MM.1S (cell line): Measurements from ENCODE around the gene SSX5.
"Not testable (repeated sequence)": the region's sequence is repeated elsewhere in the genome, so short reads cannot be mapped to it uniquely, and the experiment has no call there.

ENCODE experiments used
- DNase-seq: peaks from one replicate; pipeline ENCODE4 v3.0.0-alpha.2; 2015
- H2AFZ ChIP-seq: fragments of 300-600 bp; sonication (generic); 2 replicates; pipeline ENCODE4 v1.6.0; 2016; ENCODE audit warnings: antibody characterized with exemption, low read length
- H3F3A ChIP-seq: fragments of 300-600 bp; sonication (generic); 2 replicates; pipeline ENCODE4 v1.6.1; 2016; ENCODE audit warnings: mild to moderate bottlenecking, antibody characterized with exemption, low read length, moderate library complexity, mixed read lengths; ENCODE audit not compliant: insufficient read depth
- H3K27ac ChIP-seq: fragments of 300-600 bp; sonication (generic); 2 replicates; pipeline ENCODE4 v1.5.1; 2016; ENCODE audit warnings: mild to moderate bottlenecking, low read length
- H3K27me3 ChIP-seq: fragments of 300-600 bp; sonication (generic); replicated peaks from 2 replicates; pipeline ENCODE4 v1.6.0; 2016; ENCODE audit warnings: low read length; ENCODE audit not compliant: insufficient read depth
- H3K36me3 ChIP-seq: fragments of 300-600 bp; sonication (generic); replicated peaks from 2 replicates; pipeline ENCODE4 v1.6.1; 2016; ENCODE audit warnings: mild to moderate bottlenecking, low read length, mixed read lengths; ENCODE audit not compliant: insufficient read depth
- H3K4me1 ChIP-seq: fragments of 300-600 bp; sonication (generic); 2 replicates; pipeline ENCODE4 v1.6.1; 2016; ENCODE audit warnings: low read length, mixed read lengths
- H3K4me2 ChIP-seq: fragments of 300-600 bp; sonication (generic); 2 replicates; pipeline ENCODE4 v1.6.0; 2016; ENCODE audit warnings: low read depth, low read length
- H3K4me3 ChIP-seq: fragments of 300-600 bp; sonication (generic); 2 replicates; pipeline ENCODE4 v1.5.1; 2016; ENCODE audit warnings: low read length, mixed read lengths
- H3K79me2 ChIP-seq: fragments of 300-600 bp; sonication (generic); 2 replicates; pipeline ENCODE4 v1.6.1; 2016; ENCODE audit warnings: mixed run types, low read length, mixed read lengths
- H3K9ac ChIP-seq: fragments of 300-600 bp; sonication (generic); 2 replicates; pipeline ENCODE4 v1.6.1; 2016; ENCODE audit warnings: low read length, mixed read lengths
- H3K9me2 ChIP-seq: fragments of 300-600 bp; sonication (generic); replicated peaks from 2 replicates; pipeline ENCODE4 v1.6.1; 2016; ENCODE audit warnings: mild to moderate bottlenecking, low read length, mixed read lengths; ENCODE audit not compliant: insufficient read depth
- H3K9me3 ChIP-seq: fragments of 300-600 bp; sonication (generic); replicated peaks from 2 replicates; pipeline ENCODE4 v1.6.1; 2016; ENCODE audit warnings: mild to moderate bottlenecking, low read length, mixed read lengths; ENCODE audit not compliant: insufficient read depth
- H4K20me1 ChIP-seq: fragments of 300-600 bp; sonication (generic); 2 replicates; pipeline ENCODE4 v1.6.1; 2016; ENCODE audit warnings: mild to moderate bottlenecking, low read length, moderate library complexity, mixed read lengths; ENCODE audit not compliant: insufficient read depth
- CTCF ChIP-seq: fragments of 300-600 bp; sonication (generic); IDR thresholded peaks from 2 replicates; pipeline ENCODE4 v1.5.1; 2016; ENCODE audit warnings: antibody characterized with exemption, low read length, mixed read lengths
- EZH2 ChIP-seq: fragments of 300-600 bp; sonication (generic); optimal IDR thresholded peaks from 2 replicates; pipeline ENCODE3; 2017; ENCODE audit warnings: low read depth, mild to moderate bottlenecking, antibody characterized with exemption, low read length, mixed read lengths
- EZH2phosphoT487 ChIP-seq: fragments of 300-600 bp; sonication (generic); IDR thresholded peaks from 2 replicates; pipeline ENCODE4 v1.6.1; 2018; ENCODE audit warnings: antibody characterized with exemption, low read length

Gene SSX5

GRCh38 chrX:48196745-48197201 is at the start of gene SSX5:
Gene SSX5 (minus strand): TSS chrX:48196795. CDS start chrX:48195358, 1,437 bp downstream.
- no peak within 1 kb of the TSS for H3K4me2 ChIP-seq
- H3K27me3 ChIP-seq: no peaks in the 10 kb centered on the region
- H3K9me3 ChIP-seq: no peaks in the 10 kb centered on the region
- no peaks in the 10 kb centered on the region for H3F3A ChIP-seq
- no peaks in the 10 kb centered on the region for H4K20me1 ChIP-seq
- no peak within 1 kb of the TSS for H2AFZ ChIP-seq
- H3K79me2 ChIP-seq: no peaks in the 10 kb centered on the region
- no peaks in the 10 kb centered on the region for H3K36me3 ChIP-seq
- H3K4me1 ChIP-seq: no peaks in the 10 kb centered on the region
- no peak for DNase-seq
- H3K9me2 ChIP-seq: no peaks in the 10 kb centered on the region
- no peak within 1 kb of the TSS for H3K4me3 ChIP-seq
- no peak within 1 kb of the TSS for H3K9ac ChIP-seq
- TF ChIP-seq CTCF (no peak), EZH2phosphoT487 (no peak), EZH2 (no peak)
- H3K27ac ChIP-seq: no peak within 1 kb of the TSS

- not testable (repeated sequence) for H3K9me3 ChIP-seq, H3K36me3 ChIP-seq, H3K79me2 ChIP-seq, H3K27me3 ChIP-seq, DNase-seq, H3F3A ChIP-seq, H2AFZ ChIP-seq, H3K27ac ChIP-seq, H3K4me3 ChIP-seq, H3K4me2 ChIP-seq, H4K20me1 ChIP-seq, H3K4me1 ChIP-seq, H3K9me2 ChIP-seq, H3K9ac ChIP-seq
Observed at GRCh38 chrX:48224196-48224595, 27.6 kb upstream of the SSX5 start.

- H2AFZ ChIP-seq, H3K79me2 ChIP-seq, H3K27me3 ChIP-seq, H3K4me2 ChIP-seq, H3K36me3 ChIP-seq, H3K9me3 ChIP-seq, H3F3A ChIP-seq, H3K9me2 ChIP-seq, H3K9ac ChIP-seq, H3K4me1 ChIP-seq, H4K20me1 ChIP-seq, H3K27ac ChIP-seq, H3K4me3 ChIP-seq, DNase-seq: not testable (repeated sequence)
Observed at GRCh38 chrX:48214341-48214740, 17.7 kb upstream of the SSX5 start.

- not testable (repeated sequence) for H3K79me2 ChIP-seq, H3K4me2 ChIP-seq, H3K9me2 ChIP-seq, H2AFZ ChIP-seq, H3K4me1 ChIP-seq, H4K20me1 ChIP-seq, H3F3A ChIP-seq, H3K27ac ChIP-seq, H3K9me3 ChIP-seq, H3K9ac ChIP-seq, H3K4me3 ChIP-seq, H3K27me3 ChIP-seq, H3K36me3 ChIP-seq, DNase-seq
Observed at GRCh38 chrX:48190024-48190423, 6.6 kb downstream of the SSX5 start.

GRCh38 chrX:48181882-48182281 is 14.7 kb downstream of the SSX5 start:
- not testable (repeated sequence) for H3K9me3 ChIP-seq, H2AFZ ChIP-seq, H3K36me3 ChIP-seq, H4K20me1 ChIP-seq, H3K27ac ChIP-seq, H3K27me3 ChIP-seq, H3K79me2 ChIP-seq, H3K9ac ChIP-seq, H3K4me1 ChIP-seq, H3K9me2 ChIP-seq, DNase-seq, H3K4me3 ChIP-seq, H3F3A ChIP-seq, H3K4me2 ChIP-seq
